ENCODE measurements around the gene PTGS2. TPM values are rescaled to one million over a fixed set of nuclear protein-coding genes. Genes with fewer than 3 reads are reported as not detected.

The PTGS2 gene
- total and polyA plus RNA-seq, 12 donors = 0.23 to 7.1 (median 1.2) TPM

DNA sequence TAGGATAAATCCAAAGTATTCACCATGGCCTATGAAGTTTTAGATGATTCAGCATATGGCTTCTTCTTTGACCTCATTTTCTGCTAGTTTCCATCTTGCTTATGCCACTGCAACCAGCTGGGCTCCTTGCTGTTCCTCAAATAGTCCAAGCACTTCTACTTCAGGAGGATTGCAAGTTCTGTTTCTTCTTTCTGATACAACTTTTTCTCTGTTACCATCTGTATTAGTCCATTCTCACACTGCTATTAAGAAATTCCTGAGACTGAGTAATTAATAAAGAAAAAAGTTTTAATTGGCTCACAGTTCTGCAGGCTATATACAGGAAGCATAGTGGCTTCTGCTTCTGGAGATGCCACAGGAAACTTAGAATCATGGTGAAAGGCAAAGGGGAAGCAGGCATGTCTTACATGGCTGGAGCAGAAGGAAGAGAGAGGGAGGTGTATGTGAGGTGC, 20.3 kb downstream of the PTGS2 start:
- no peak overlapping the region for H3K4me3 ChIP-seq
- intact Hi-C loops (cut with DNase I) = no loop called here
- H3K27me3 ChIP-seq = no peaks in the 10 kb centered on the region
- H3K27ac ChIP-seq = peak overlapping the region in 1 of 10 donors; percentile 59
- peaks cover 0 to 13% (median 0%) of the 10 kb centered on the region in 9 donors for H3K4me1 ChIP-seq
- no peak for DNase-seq
- no peak for ATAC-seq
- H3K9me3 ChIP-seq = peaks cover 0 to 5% (median 0%) of the 10 kb centered on the region in 11 donors
- H3K36me3 ChIP-seq = no peaks in the 10 kb centered on the region
- TF ChIP-seq, protein P1, sequence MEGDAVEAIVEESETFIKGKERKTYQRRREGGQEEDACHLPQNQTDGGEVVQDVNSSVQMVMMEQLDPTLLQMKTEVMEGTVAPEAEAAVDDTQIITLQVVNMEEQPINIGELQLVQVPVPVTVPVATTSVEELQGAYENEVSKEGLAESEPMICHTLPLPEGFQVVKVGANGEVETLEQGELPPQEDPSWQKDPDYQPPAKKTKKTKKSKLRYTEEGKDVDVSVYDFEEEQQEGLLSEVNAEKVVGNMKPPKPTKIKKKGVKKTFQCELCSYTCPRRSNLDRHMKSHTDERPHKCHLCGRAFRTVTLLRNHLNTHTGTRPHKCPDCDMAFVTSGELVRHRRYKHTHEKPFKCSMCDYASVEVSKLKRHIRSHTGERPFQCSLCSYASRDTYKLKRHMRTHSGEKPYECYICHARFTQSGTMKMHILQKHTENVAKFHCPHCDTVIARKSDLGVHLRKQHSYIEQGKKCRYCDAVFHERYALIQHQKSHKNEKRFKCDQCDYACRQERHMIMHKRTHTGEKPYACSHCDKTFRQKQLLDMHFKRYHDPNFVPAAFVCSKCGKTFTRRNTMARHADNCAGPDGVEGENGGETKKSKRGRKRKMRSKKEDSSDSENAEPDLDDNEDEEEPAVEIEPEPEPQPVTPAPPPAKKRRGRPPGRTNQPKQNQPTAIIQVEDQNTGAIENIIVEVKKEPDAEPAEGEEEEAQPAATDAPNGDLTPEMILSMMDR (IDR thresholded peaks at IDR 0.05) = no peak

DNA sequence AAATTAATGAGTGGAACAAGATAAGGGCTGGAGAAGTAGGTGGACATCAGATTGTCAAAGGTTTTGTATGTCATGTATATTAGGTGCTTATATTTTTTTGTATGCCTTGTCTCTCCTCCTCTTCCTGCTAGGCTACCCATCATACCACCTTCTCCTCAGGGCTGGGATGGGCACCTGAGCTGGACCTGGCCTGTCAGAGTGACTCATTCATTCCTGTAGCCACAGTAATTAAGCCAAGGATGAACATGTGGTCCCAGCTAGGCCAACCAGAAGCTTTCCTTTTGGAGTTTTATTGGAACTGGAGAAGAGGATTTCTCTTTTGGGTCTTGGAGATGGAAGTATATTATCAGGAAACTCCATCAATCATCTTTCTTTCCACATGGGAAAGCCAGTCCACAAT, 21.2 kb downstream of the PTGS2 start:
- ATAC-seq = no peak
- H3K27me3 ChIP-seq = no peaks in the 10 kb centered on the region
- H3K4me1 ChIP-seq = peaks cover 0 to 17% (median 0%) of the 10 kb centered on the region in 9 donors
- peak overlapping the region in 1 of 10 donors; percentile 59 for H3K27ac ChIP-seq
- TF ChIP-seq, protein P1 (IDR thresholded peaks at IDR 0.05) = no peak
- H3K4me3 ChIP-seq = no peak overlapping the region
- intact Hi-C loops (cut with DNase I) = no loop called here
- H3K9me3 ChIP-seq = no peaks in the 10 kb centered on the region
- no peaks in the 10 kb centered on the region for H3K36me3 ChIP-seq
- no peak for DNase-seq

DNA sequence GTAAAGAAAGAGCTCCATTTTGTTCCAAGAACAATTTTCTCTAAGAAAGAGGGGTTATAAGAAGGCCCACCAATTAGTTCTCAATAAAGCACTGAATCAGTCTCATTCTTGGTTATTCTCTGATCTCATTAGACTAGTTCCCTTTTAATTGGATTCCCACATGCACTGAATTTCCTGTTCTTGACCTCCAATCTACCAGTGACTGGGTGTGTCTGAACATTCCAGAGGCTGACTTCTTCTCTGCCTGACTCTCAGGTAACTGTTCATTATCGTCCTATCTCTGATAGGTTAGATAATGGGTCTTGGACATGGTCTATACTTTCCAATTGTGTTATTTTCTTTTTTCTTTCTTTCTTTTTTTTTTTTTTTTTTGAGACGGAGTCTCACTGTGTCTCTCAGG, 22.7 kb downstream of the PTGS2 start:
- H3K4me3 ChIP-seq = no peak overlapping the region
- H3K9me3 ChIP-seq = no peaks in the 10 kb centered on the region
- H3K27ac ChIP-seq = no peak overlapping the region
- TF ChIP-seq, protein P1 (IDR thresholded peaks at IDR 0.05) = no peak
- intact Hi-C loops (cut with DNase I) = no loop called here
- H3K27me3 ChIP-seq = no peaks in the 10 kb centered on the region
- ATAC-seq = no peak
- H3K4me1 ChIP-seq = peaks cover 0 to 17% (median 0%) of the 10 kb centered on the region in 9 donors
- 68 to 84% methylated on average over 2 of the region's 2 CpGs for WGBS, 2 donors
- no peak for DNase-seq
- no peaks in the 10 kb centered on the region for H3K36me3 ChIP-seq

DNA sequence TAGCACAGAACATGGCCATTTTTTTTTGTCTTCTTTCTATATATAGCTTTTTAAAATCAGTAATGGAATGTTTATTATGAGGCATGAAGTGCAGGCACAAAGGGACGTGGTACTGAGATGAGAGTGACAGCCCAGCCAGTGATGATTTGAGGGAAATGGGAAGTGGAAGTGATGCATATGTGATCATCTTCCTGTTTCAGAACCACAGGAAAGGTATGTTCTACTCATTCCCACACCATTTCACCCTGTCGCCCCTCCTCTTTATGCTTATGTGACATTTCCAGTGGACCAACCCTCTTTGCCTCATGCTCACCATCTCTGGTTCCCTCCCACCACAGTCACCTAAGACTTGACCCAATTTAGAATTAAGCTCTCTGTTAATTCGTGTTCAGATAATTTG, 24.3 kb downstream of the PTGS2 start:
- 63 to 71% methylated on average over 3 of the region's 3 CpGs for WGBS, 2 donors
- DNase-seq (no peak), ATAC-seq (peak in 4 of 8 donors; percentile 27 to 55 (median 39))
- Histone ChIP-seq H3K27ac (peak overlapping the region in 2 of 10 donors; percentile 58 to 65), H3K4me3 (no peak overlapping the region), H3K36me3 (no peaks in the 10 kb centered on the region), H3K9me3 (no peaks in the 10 kb centered on the region), H3K4me1 (peaks cover 0 to 17% (median 0%) of the 10 kb centered on the region in 9 donors), H3K27me3 (no peaks in the 10 kb centered on the region)
- intact Hi-C loops (cut with DNase I) = no loop called here
- TF ChIP-seq, protein P1 (IDR thresholded peaks at IDR 0.05) = no peak
